SK-N-SH treated with all-trans-retinoic acid at 6 μM for 48 hours (cell line): ENCODE data around the gene PGLYRP2.

Experiments
- ARNTL ChIP-seq: fragments of 450-650 bp; formaldehyde crosslinking; IDR thresholded peaks from 2 replicates; pipeline ENCODE4 v1.5.0; 2020; ENCODE audit warnings: low read depth, mild to moderate bottlenecking, moderate library complexity, borderline replicate concordance
- CSRNP3 ChIP-seq: fragments of 250-450 bp; sonication (Bioruptor Pico); IDR thresholded peaks from 2 replicates; pipeline ENCODE4 v1.5.1; 2021; ENCODE audit warnings: mild to moderate bottlenecking, moderate library complexity
- PATZ1 ChIP-seq: fragments of 250-450 bp; sonication (Bioruptor Pico); IDR thresholded peaks from 2 replicates; pipeline ENCODE4 v1.8.0; 2020; ENCODE audit warnings: mild to moderate bottlenecking, moderate library complexity, borderline replicate concordance
- RARB ChIP-seq: fragments of 250-450 bp; sonication (Bioruptor Pico); IDR thresholded peaks from 2 replicates; pipeline ENCODE4 v1.8.0; 2021; ENCODE audit warnings: mild to moderate bottlenecking, moderate library complexity
- TCF4 ChIP-seq: fragments of 250-450 bp; sonication (Bioruptor Pico); IDR thresholded peaks from 2 replicates; pipeline ENCODE4 v1.8.0; 2021; ENCODE audit warnings: mild to moderate bottlenecking, moderate library complexity, borderline replicate concordance
- ZC3H10 ChIP-seq: fragments of 250-450 bp; sonication (Bioruptor Pico); IDR thresholded peaks from 2 replicates; pipeline ENCODE4 v1.5.1; 2021; ENCODE audit warnings: mild to moderate bottlenecking, moderate library complexity
- ZFP30 ChIP-seq: fragments of 450-650 bp; formaldehyde crosslinking; IDR thresholded peaks from 2 replicates; pipeline ENCODE4 v1.5.0; 2022; ENCODE audit warnings: mild to moderate bottlenecking, moderate library complexity
- ZNF565 ChIP-seq: fragments of 450-650 bp; formaldehyde crosslinking; conservative IDR thresholded peaks from 2 replicates; pipeline ENCODE4 v1.5.0; 2020; ENCODE audit warnings: low read depth, mild to moderate bottlenecking, moderate library complexity
- ZNF8 ChIP-seq: fragments of 450-650 bp; formaldehyde crosslinking; IDR thresholded peaks from 2 replicates; pipeline ENCODE4 v1.5.0; 2020; ENCODE audit warnings: mild to moderate bottlenecking, moderate library complexity

GRCh38 chr19:15419413-15420025, 59.8 kb downstream of the PGLYRP2 start:
- TF ChIP-seq ZFP30 (CRISPR knock-in tag) (no peak), ZNF8 (CRISPR knock-in tag) (no peak), CSRNP3 (CRISPR knock-in tag) (no peak), RARB (CRISPR knock-in tag) (no peak), TCF4 (CRISPR knock-in tag) (no peak), ZC3H10 (CRISPR knock-in tag) (no peak), ZNF565 (CRISPR knock-in tag) (no peak), PATZ1 (CRISPR knock-in tag) (no peak), ARNTL (CRISPR knock-in tag) (no peak)
